ENCODE measurements around the gene CIDEC.

CIDEC gene

DNA sequence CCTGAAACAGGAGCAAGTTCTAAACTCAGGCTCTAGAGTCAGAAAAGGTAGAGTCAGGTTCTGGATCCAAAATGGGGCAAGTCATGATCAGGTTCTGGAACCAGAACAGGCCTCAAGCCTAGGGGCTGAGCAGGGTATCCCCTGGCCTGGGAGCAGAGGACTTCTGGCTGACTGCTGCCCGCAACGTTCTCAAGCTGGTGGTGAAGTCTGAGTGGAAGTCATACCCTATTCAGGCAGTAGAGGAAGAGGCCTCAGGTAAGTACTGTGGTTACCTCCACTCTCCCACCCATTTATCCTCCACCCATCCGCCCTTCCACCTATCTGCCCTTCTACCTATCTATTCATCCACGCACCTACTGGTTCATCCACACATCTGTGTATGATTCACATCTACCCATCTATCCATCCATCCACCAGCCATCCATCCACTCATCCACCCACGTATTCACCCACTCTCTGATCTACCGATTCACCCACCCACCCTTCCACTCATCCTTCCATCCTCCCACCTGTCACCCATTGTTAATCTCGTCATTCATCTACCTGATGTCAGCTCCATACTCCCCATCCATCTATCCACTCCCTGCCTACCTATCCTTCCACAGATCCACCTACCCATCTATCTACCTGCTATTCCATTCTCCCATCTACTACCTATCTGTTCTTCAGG lies 61.3 kb downstream of the CIDEC start:
- in situ Hi-C loops (cut with HindIII; ENCODE audit: low sequenced_read_pairs) = no loop called here
- H3K4me3 ChIP-seq (ENCODE audit: low read depth, low read length) = no peak overlapping the region
- TF ChIP-seq, protein P1, sequence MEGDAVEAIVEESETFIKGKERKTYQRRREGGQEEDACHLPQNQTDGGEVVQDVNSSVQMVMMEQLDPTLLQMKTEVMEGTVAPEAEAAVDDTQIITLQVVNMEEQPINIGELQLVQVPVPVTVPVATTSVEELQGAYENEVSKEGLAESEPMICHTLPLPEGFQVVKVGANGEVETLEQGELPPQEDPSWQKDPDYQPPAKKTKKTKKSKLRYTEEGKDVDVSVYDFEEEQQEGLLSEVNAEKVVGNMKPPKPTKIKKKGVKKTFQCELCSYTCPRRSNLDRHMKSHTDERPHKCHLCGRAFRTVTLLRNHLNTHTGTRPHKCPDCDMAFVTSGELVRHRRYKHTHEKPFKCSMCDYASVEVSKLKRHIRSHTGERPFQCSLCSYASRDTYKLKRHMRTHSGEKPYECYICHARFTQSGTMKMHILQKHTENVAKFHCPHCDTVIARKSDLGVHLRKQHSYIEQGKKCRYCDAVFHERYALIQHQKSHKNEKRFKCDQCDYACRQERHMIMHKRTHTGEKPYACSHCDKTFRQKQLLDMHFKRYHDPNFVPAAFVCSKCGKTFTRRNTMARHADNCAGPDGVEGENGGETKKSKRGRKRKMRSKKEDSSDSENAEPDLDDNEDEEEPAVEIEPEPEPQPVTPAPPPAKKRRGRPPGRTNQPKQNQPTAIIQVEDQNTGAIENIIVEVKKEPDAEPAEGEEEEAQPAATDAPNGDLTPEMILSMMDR (IDR thresholded peaks at IDR 0.05; ENCODE audit: low read depth, low read length, missing control alignments) = no peak
- DNase-seq (ENCODE audit: low read depth) = no peak

DNA sequence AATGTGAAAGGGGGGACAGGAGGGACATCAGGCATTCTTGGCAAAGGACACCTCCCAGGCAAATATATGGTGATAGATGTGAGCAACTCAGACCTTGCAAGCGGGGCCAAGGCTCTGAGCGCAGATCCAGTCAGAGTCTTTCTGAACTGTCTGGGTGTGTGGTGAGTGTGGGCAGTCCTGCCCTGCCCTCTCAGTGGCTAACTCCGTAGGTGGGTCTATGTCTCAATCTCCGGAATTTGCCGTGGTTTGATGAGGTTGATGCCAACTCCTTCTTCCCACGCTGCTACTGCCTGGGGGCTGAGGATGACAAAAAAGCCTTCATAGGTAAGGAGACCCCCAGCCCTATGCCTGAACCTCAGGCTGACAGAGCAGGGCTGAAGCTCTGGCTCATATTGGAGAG lies 62.6 kb downstream of the CIDEC start:
- in situ Hi-C loops (cut with HindIII; ENCODE audit: low sequenced_read_pairs) = no loop called here
- no peak for DNase-seq (ENCODE audit: low read depth)
- TF ChIP-seq, protein P1 (IDR thresholded peaks at IDR 0.05; ENCODE audit: low read depth, low read length, missing control alignments) = no peak
- no peak overlapping the region for H3K4me3 ChIP-seq (ENCODE audit: low read depth, low read length)
